ENCODE measurements around the gene ANKS6. TPM values are rescaled to one million over a fixed set of nuclear protein-coding genes. Genes with fewer than 3 reads are reported as not detected.

ANKS6 gene
- total and polyA plus RNA-seq, 2 experiments from 2014 or later = 36.9 to 59.0 TPM

DNA sequence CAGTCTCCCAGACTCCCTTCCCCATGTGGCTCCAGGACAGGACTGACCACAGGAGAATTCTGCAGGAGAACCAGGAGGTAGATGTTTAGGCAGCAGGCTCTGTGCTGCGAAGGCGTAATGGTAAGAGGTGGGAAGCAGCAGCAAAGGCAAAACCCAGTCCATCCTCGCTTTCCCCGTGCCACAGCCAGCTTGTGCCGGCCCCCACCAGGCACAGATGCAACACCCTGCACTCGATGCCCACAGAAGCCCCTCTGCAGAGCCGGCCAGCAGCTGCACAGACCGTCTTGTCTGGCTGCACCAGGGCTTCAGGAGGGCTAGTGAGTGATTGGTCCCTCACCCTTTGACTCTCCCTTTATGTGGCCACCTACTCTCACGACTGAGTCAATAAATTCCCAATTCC, 28.0 kb downstream of the ANKS6 start:
- Histone ChIP-seq H3K9me2 (ENCODE audit: insufficient read depth) (no peaks in the 10 kb centered on the region), H3K27me3 (ENCODE audit: insufficient read depth) (no peaks in the 10 kb centered on the region), H3K27ac (ENCODE audit: low read depth) (no peak overlapping the region), H3K4me2 (no peak overlapping the region), H3F3A (replicated peaks; ENCODE audit: low read depth) (no peaks in the 10 kb centered on the region), H3K4me1 (ENCODE audit: insufficient read depth) (no peaks in the 10 kb centered on the region), H3K4me3 (no peak overlapping the region), H3K36me3 (ENCODE audit: insufficient read depth) (peaks cover 26% of the 10 kb centered on the region), H3K79me2 (replicated peaks; ENCODE audit: insufficient read depth) (no peaks in the 10 kb centered on the region), H2AFZ (no peak overlapping the region), H4K20me1 (replicated peaks; ENCODE audit: insufficient read depth) (peaks cover 5% of the 10 kb centered on the region; the same call in 1 of the 2 replicates)
- Mint-ChIP-seq H3K36me3 (ENCODE audit: low read depth) (peaks cover 70% of the 10 kb centered on the region), H3K27ac (no peak overlapping the region; the same call in 1 of the 2 replicates), H3K4me3 (no peak overlapping the region), H3K27me3 (ENCODE audit: insufficient read depth, low read depth, poor library complexity) (peaks cover 8% of the 10 kb centered on the region), H3K4me1 (no peaks in the 10 kb centered on the region), H3K9me3 (no peaks in the 10 kb centered on the region; the same call in 2 of the 3 replicates)
- TF ChIP-seq, protein P1, sequence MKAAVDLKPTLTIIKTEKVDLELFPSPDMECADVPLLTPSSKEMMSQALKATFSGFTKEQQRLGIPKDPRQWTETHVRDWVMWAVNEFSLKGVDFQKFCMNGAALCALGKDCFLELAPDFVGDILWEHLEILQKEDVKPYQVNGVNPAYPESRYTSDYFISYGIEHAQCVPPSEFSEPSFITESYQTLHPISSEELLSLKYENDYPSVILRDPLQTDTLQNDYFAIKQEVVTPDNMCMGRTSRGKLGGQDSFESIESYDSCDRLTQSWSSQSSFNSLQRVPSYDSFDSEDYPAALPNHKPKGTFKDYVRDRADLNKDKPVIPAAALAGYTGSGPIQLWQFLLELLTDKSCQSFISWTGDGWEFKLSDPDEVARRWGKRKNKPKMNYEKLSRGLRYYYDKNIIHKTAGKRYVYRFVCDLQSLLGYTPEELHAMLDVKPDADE (IDR thresholded peaks at IDR 0.05) = no peak
- TF ChIP-seq NANOG (IDR thresholded peaks at IDR 0.05; ENCODE audit: borderline replicate concordance) (no peak), EZH2phosphoT487 (IDR thresholded peaks at IDR 0.05; ENCODE audit: unreplicated experiment) (no peak), ZNF114 (CRISPR knock-in tag; IDR thresholded peaks at IDR 0.05) (no peak), POLR2AphosphoS5 (IDR thresholded peaks at IDR 0.05; ENCODE audit: low read depth) (no peak), STAT1 (IDR thresholded peaks at IDR 0.05; ENCODE audit: unreplicated experiment) (no peak), EZH2 (IDR thresholded peaks at IDR 0.05; ENCODE audit: low read depth, unreplicated experiment) (no peak), CREB1 (CRISPR knock-in tag; IDR thresholded peaks at IDR 0.05; ENCODE audit: low read depth) (no peak), ZNF331 (CRISPR knock-in tag; IDR thresholded peaks at IDR 0.05; ENCODE audit: low read depth) (no peak), JUNB (IDR thresholded peaks at IDR 0.05; ENCODE audit: unreplicated experiment) (no peak)
- TF ChIP-seq, protein P2, sequence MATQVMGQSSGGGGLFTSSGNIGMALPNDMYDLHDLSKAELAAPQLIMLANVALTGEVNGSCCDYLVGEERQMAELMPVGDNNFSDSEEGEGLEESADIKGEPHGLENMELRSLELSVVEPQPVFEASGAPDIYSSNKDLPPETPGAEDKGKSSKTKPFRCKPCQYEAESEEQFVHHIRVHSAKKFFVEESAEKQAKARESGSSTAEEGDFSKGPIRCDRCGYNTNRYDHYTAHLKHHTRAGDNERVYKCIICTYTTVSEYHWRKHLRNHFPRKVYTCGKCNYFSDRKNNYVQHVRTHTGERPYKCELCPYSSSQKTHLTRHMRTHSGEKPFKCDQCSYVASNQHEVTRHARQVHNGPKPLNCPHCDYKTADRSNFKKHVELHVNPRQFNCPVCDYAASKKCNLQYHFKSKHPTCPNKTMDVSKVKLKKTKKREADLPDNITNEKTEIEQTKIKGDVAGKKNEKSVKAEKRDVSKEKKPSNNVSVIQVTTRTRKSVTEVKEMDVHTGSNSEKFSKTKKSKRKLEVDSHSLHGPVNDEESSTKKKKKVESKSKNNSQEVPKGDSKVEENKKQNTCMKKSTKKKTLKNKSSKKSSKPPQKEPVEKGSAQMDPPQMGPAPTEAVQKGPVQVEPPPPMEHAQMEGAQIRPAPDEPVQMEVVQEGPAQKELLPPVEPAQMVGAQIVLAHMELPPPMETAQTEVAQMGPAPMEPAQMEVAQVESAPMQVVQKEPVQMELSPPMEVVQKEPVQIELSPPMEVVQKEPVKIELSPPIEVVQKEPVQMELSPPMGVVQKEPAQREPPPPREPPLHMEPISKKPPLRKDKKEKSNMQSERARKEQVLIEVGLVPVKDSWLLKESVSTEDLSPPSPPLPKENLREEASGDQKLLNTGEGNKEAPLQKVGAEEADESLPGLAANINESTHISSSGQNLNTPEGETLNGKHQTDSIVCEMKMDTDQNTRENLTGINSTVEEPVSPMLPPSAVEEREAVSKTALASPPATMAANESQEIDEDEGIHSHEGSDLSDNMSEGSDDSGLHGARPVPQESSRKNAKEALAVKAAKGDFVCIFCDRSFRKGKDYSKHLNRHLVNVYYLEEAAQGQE (IDR thresholded peaks at IDR 0.05; ENCODE audit: unreplicated experiment) = no peak
- TF ChIP-seq, protein P3, sequence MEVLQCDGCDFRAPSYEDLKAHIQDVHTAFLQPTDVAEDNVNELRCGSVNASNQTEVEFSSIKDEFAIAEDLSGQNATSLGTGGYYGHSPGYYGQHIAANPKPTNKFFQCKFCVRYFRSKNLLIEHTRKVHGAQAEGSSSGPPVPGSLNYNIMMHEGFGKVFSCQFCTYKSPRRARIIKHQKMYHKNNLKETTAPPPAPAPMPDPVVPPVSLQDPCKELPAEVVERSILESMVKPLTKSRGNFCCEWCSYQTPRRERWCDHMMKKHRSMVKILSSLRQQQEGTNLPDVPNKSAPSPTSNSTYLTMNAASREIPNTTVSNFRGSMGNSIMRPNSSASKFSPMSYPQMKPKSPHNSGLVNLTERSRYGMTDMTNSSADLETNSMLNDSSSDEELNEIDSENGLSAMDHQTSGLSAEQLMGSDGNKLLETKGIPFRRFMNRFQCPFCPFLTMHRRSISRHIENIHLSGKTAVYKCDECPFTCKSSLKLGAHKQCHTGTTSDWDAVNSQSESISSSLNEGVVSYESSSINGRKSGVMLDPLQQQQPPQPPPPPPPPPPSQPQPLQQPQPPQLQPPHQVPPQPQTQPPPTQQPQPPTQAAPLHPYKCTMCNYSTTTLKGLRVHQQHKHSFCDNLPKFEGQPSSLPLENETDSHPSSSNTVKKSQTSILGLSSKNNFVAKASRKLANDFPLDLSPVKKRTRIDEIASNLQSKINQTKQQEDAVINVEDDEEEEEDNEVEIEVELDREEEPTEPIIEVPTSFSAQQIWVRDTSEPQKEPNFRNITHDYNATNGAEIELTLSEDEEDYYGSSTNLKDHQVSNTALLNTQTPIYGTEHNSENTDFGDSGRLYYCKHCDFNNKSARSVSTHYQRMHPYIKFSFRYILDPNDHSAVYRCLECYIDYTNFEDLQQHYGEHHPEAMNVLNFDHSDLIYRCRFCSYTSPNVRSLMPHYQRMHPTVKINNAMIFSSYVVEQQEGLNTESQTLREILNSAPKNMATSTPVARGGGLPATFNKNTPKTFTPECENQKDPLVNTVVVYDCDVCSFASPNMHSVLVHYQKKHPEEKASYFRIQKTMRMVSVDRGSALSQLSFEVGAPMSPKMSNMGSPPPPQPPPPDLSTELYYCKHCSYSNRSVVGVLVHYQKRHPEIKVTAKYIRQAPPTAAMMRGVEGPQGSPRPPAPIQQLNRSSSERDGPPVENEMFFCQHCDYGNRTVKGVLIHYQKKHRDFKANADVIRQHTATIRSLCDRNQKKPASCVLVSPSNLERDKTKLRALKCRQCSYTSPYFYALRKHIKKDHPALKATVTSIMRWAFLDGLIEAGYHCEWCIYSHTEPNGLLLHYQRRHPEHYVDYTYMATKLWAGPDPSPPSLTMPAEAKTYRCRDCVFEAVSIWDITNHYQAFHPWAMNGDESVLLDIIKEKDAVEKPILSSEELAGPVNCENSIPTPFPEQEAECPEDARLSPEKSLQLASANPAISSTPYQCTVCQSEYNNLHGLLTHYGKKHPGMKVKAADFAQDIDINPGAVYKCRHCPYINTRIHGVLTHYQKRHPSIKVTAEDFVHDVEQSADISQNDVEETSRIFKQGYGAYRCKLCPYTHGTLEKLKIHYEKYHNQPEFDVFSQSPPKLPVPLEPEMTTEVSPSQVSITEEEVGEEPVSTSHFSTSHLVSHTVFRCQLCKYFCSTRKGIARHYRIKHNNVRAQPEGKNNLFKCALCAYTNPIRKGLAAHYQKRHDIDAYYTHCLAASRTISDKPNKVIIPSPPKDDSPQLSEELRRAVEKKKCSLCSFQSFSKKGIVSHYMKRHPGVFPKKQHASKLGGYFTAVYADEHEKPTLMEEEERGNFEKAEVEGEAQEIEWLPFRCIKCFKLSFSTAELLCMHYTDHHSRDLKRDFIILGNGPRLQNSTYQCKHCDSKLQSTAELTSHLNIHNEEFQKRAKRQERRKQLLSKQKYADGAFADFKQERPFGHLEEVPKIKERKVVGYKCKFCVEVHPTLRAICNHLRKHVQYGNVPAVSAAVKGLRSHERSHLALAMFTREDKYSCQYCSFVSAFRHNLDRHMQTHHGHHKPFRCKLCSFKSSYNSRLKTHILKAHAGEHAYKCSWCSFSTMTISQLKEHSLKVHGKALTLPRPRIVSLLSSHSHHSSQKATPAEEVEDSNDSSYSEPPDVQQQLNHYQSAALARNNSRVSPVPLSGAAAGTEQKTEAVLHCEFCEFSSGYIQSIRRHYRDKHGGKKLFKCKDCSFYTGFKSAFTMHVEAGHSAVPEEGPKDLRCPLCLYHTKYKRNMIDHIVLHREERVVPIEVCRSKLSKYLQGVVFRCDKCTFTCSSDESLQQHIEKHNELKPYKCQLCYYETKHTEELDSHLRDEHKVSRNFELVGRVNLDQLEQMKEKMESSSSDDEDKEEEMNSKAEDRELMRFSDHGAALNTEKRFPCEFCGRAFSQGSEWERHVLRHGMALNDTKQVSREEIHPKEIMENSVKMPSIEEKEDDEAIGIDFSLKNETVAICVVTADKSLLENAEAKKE (CRISPR knock-in tag; IDR thresholded peaks at IDR 0.05) = no peak
- TF ChIP-seq, protein P4, sequence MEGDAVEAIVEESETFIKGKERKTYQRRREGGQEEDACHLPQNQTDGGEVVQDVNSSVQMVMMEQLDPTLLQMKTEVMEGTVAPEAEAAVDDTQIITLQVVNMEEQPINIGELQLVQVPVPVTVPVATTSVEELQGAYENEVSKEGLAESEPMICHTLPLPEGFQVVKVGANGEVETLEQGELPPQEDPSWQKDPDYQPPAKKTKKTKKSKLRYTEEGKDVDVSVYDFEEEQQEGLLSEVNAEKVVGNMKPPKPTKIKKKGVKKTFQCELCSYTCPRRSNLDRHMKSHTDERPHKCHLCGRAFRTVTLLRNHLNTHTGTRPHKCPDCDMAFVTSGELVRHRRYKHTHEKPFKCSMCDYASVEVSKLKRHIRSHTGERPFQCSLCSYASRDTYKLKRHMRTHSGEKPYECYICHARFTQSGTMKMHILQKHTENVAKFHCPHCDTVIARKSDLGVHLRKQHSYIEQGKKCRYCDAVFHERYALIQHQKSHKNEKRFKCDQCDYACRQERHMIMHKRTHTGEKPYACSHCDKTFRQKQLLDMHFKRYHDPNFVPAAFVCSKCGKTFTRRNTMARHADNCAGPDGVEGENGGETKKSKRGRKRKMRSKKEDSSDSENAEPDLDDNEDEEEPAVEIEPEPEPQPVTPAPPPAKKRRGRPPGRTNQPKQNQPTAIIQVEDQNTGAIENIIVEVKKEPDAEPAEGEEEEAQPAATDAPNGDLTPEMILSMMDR (conservative IDR thresholded peaks at IDR 0.05; ENCODE audit: low read depth in 2 of 2) = no peak
- no peak for DNase-seq (ENCODE audit: low spot score)
- ATAC-seq = no peak
